ENCODE measurements around the gene ZC3H13.

DNA sequence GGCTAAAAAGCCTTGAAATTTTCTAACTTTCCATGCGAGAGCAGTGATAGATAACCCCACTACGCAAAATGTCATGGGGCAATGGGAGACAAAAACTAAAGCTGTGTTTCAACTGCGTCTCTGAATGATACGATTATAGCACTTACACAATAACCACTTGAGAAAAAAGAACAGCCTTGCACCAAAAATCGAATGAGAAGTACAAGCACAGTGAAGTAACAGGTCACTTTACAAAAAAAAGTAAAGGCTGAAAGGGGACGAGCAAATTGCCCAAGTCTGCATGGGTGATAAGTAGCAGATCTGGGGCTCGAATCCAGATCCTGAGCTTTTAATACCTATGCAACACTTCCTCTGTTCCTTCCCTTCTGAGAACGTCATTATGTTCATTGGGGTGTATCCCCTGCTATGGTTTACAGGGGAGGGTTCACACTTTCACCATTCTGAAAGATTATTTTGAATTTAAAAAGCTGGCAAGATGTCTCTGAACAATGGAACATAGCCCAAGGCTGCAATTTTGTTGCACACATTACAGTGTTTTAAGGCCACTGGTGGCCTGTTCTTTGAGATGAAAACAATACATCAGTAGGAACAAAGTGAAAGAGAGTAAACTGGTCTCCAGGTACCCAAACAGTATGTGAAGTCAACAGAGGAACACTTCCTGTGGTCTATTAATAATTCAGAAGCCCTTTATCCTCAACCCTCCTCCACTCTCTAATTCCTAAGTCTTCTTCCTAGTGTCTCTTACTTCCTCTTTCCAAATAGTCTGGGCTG, 49.1 kb upstream of the ZC3H13 start:
- TF ChIP-seq, protein P1, sequence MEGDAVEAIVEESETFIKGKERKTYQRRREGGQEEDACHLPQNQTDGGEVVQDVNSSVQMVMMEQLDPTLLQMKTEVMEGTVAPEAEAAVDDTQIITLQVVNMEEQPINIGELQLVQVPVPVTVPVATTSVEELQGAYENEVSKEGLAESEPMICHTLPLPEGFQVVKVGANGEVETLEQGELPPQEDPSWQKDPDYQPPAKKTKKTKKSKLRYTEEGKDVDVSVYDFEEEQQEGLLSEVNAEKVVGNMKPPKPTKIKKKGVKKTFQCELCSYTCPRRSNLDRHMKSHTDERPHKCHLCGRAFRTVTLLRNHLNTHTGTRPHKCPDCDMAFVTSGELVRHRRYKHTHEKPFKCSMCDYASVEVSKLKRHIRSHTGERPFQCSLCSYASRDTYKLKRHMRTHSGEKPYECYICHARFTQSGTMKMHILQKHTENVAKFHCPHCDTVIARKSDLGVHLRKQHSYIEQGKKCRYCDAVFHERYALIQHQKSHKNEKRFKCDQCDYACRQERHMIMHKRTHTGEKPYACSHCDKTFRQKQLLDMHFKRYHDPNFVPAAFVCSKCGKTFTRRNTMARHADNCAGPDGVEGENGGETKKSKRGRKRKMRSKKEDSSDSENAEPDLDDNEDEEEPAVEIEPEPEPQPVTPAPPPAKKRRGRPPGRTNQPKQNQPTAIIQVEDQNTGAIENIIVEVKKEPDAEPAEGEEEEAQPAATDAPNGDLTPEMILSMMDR (IDR thresholded peaks at IDR 0.05): no peak
- TF ChIP-seq POLR2A (IDR thresholded peaks at IDR 0.05): no peak
- TF ChIP-seq EP300 (IDR thresholded peaks at IDR 0.05): no peak
- TF ChIP-seq POLR2AphosphoS5 (IDR thresholded peaks at IDR 0.05): no peak
